ENCODE measurements around the gene KBTBD2. TPM values are rescaled to one million over a fixed set of nuclear protein-coding genes. Genes with fewer than 3 reads are reported as not detected.
"Not testable (repeated sequence)": the region's sequence is repeated elsewhere in the genome, so short reads cannot be mapped to it uniquely, and the experiment has no call there.

The KBTBD2 gene
- polyA plus RNA-seq, 1 donor from 2014 or later, result 70.1 TPM

- Histone ChIP-seq H3K79me2 (replicated peaks; ENCODE audit: insufficient read depth, low read length) (no peaks in the 10 kb centered on the region), H3K9me3 (ENCODE audit: low read length) (no peaks in the 10 kb centered on the region), H3K4me3 (ENCODE audit: low read length) (no peak overlapping the region), H3F3A (ENCODE audit: insufficient read depth, low read length, poor library complexity, severe bottlenecking) (no peaks in the 10 kb centered on the region), H2AFZ (ENCODE audit: low read depth, low read length) (no peak overlapping the region), H3K9me2 (ENCODE audit: insufficient read depth, low read length) (no peaks in the 10 kb centered on the region), H4K20me1 (ENCODE audit: insufficient read depth) (no peaks in the 10 kb centered on the region), H3K9ac (ENCODE audit: low read length) (no peak overlapping the region), H3K27ac (ENCODE audit: low read length) (no peak overlapping the region), H3K36me3 (ENCODE audit: insufficient read depth, low read length) (no peaks in the 10 kb centered on the region), H3K4me2 (ENCODE audit: low read length) (no peak overlapping the region), H3K27me3 (ENCODE audit: insufficient read depth, low read depth, low read length) (no peaks in the 10 kb centered on the region)
- TF ChIP-seq CTCF (IDR thresholded peaks at IDR 0.05; ENCODE audit: poor library complexity, severe bottlenecking), result no peak
- TF ChIP-seq REST (IDR thresholded peaks at IDR 0.05; ENCODE audit: borderline replicate concordance), result no peak
- TF ChIP-seq RAD21 (conservative IDR thresholded peaks at IDR 0.05), result no peak
- TF ChIP-seq EP300 (conservative IDR thresholded peaks at IDR 0.05; ENCODE audit: poor library complexity, severe bottlenecking), result no peak
- no peak for TF ChIP-seq SMC3 (conservative IDR thresholded peaks at IDR 0.05; ENCODE audit: poor library complexity)
- TF ChIP-seq EZH2 (IDR thresholded peaks at IDR 0.05; ENCODE audit: borderline replicate concordance, insufficient read depth, low read length, poor library complexity, severe bottlenecking), result no peak
- TF ChIP-seq MXI1 (conservative IDR thresholded peaks at IDR 0.05; ENCODE audit: poor library complexity, severe bottlenecking), result no peak
- TF ChIP-seq POLR2AphosphoS5 (IDR thresholded peaks at IDR 0.05), result no peak
- TF ChIP-seq TAF1 (IDR thresholded peaks at IDR 0.05; ENCODE audit: low read depth), result no peak
Observed at GRCh38 chr7:32900433-32900995, 9.0 kb upstream of the KBTBD2 start.

- not testable (repeated sequence) for H3K4me2 ChIP-seq (ENCODE audit: low read length); H3K9me2 ChIP-seq (ENCODE audit: insufficient read depth, low read length); H3K4me3 ChIP-seq (ENCODE audit: low read length); H3K9me3 ChIP-seq (ENCODE audit: low read length); H3K36me3 ChIP-seq (ENCODE audit: insufficient read depth, low read length); H3F3A ChIP-seq (ENCODE audit: insufficient read depth, low read length, poor library complexity, severe bottlenecking); H4K20me1 ChIP-seq (ENCODE audit: insufficient read depth); H3K79me2 ChIP-seq (replicated peaks; ENCODE audit: insufficient read depth, low read length); H3K9ac ChIP-seq (ENCODE audit: low read length); H3K27me3 ChIP-seq (ENCODE audit: insufficient read depth, low read depth, low read length); H2AFZ ChIP-seq (ENCODE audit: low read depth, low read length)
- H3K27ac ChIP-seq (ENCODE audit: low read length), result peak overlapping the region; percentile 88
Observed at GRCh38 chr7:32897376-32897775, 5.8 kb upstream of the KBTBD2 start.
